Adipocyte (in vitro differentiated cells): ENCODE data around the gene PRKAG1.
A peak's percentile ranks its signal among the peaks of the same experiment; 100 is the strongest.
"Not testable (repeated sequence)": the region's sequence is repeated elsewhere in the genome, so short reads cannot be mapped to it uniquely, and the experiment has no call there.

ENCODE experiments used
- DNase-seq: peaks from one replicate; pipeline ENCODE4 v3.0.0-alpha.2; 2015; ENCODE audit warnings: low read depth
- H3K27me3 ChIP-seq: replicated peaks from 2 replicates; pipeline ENCODE4 v1.7.0; 2013; ENCODE audit warnings: mild to moderate bottlenecking, low read length, moderate library complexity; ENCODE audit not compliant: control insufficient read depth, insufficient read depth
- H3K36me3 ChIP-seq: 2 replicates; pipeline ENCODE4 v1.7.0; 2013; ENCODE audit warnings: low read length, mild to moderate bottlenecking, moderate library complexity; ENCODE audit not compliant: control insufficient read depth, insufficient read depth, severe bottlenecking
- H3K4me1 ChIP-seq: 2 replicates; pipeline ENCODE4 v1.7.0; 2013; ENCODE audit warnings: mild to moderate bottlenecking, low read length, moderate library complexity; ENCODE audit not compliant: control insufficient read depth, insufficient read depth
- H3K4me3 ChIP-seq: 2 replicates; pipeline ENCODE4 v1.7.0; 2013; ENCODE audit warnings: mild to moderate bottlenecking, low read length, moderate library complexity
- H3K9ac ChIP-seq: 2 replicates; pipeline ENCODE4 v1.7.0; 2013; ENCODE audit warnings: mild to moderate bottlenecking, low read length, moderate library complexity
- H3K9me3 ChIP-seq: 2 replicates; pipeline ENCODE4 v1.7.0; 2013; ENCODE audit warnings: mild to moderate bottlenecking, low read length, moderate library complexity; ENCODE audit not compliant: control insufficient read depth

Gene PRKAG1

DNA sequence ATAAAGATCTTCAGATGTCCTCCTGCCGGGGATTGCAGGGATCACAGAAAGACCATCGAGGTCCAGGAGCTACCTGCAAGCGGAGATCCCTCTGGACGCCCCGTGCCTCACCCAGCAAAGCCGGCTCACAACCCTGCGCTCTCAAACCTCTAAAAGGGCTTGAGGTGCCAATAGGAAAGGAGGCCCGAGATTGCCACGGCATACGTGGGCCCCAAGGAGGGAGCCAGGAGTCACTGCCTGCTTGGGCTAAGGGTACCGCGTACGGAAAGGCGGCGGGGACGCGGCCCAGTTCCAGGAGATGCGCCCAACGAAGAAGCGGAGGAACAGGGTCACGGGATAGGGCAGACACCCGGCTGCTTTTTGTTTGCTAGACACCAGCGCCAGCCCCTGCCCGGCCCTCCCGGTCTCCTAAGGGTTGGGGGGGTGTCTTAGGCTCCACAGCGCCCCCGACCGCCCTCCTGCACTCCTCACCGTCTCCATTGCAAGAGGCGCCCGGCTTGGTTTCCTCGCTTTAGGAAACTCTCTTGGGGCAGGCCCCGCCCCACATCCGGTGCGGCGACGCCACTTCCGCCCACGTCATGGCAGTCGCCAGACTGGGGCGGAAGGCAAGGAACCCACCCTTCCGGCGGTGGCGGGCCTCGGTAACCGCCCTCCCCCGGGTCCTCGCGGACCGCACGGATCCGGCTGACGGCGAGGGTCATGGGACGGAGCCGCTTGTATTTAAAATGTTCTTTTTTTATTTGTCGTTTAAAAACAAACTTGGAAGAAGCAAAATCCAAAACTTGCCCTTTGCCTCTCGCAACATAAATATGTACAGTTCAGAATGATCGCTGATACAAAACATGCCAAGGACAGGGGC lies at the start of gene PRKAG1:
PRKAG1 (minus strand) TSS at position 516 of the 859 bp plus-strand sequence; CDS start at position 480, 36 bp downstream.
- peaks cover 28% of the 10 kb centered on the region for H3K36me3 ChIP-seq
- H3K4me1 ChIP-seq, result peaks cover 36% of the 10 kb centered on the region
- H3K9me3 ChIP-seq, result no peaks in the 10 kb centered on the region
- peak within 1 kb of the TSS; percentile 97 for H3K4me3 ChIP-seq
- peak; percentile 99 for DNase-seq
- peak within 1 kb of the TSS; percentile 100 for H3K9ac ChIP-seq
- H3K27me3 ChIP-seq, result no peaks in the 10 kb centered on the region

DNA sequence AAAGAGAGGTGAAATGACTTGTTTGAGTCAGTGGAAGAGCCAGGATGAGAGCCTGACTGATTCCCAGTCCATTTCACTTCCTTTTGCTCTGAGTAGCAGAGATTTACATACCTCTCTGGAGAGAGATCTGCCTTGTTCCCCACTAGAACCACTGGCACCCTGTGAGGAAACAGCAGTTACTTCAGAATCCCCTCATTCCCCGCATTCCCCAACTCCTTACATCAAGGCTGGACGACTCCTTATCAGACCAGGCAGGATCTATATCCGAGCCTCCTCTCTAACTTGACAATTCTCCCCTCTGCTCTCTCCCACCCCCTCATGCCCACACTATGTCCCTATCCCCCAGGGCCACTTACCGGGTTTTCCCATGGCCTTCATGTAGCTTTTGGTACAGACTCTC lies 47.5 kb upstream of the PRKAG1 start:
- H3K4me3 ChIP-seq, result no peak overlapping the region
- no peaks in the 10 kb centered on the region for H3K9me3 ChIP-seq
- H3K36me3 ChIP-seq, result no peaks in the 10 kb centered on the region
- no peak overlapping the region for H3K9ac ChIP-seq
- H3K27me3 ChIP-seq, result no peaks in the 10 kb centered on the region
- H3K4me1 ChIP-seq, result peaks cover 23% of the 10 kb centered on the region
- no peak for DNase-seq

DNA sequence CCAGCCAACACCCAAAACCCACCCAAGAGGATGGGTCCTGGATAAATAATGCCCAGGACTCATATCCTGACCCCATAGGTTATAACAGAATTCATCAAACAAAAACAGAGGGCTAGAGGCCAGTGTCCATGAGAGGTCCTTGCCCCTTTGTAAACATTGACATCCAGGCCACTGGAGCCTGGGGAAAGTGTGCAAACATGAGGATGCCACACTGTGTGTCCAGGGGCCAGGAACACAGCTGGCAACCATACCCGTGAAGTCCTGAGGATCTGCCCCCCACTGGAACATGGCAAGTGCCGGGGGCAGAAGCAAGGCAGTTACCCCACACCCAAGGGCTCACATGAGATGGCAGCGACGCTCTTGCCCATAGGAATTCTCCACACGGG lies 46.2 kb upstream of the PRKAG1 start:
- no peak for DNase-seq
- H3K36me3 ChIP-seq, result no peaks in the 10 kb centered on the region
- no peak overlapping the region for H3K9ac ChIP-seq
- no peak overlapping the region for H3K4me3 ChIP-seq
- no peaks in the 10 kb centered on the region for H3K9me3 ChIP-seq
- H3K27me3 ChIP-seq, result no peaks in the 10 kb centered on the region
- peaks cover 18% of the 10 kb centered on the region for H3K4me1 ChIP-seq

DNA sequence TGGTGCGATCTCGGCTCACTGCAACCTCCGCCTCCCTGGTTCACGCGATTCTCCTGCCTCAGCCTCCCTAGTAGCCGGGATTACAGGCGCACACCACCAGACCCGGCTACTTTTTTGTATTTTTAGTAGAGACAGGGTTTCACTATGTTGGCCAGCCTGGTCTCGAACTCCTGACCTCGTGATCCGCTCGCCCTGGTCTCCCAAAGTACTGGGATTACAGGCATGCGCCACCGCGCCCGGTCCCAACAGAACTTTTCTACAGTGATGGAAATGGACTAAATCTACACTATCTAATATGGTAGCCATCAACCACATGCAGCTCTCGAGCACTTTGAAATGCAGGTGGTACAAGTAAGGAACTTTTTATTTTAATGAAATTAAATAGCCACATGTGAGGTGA lies 43.3 kb upstream of the PRKAG1 start:
- H3K27me3 ChIP-seq, H3K4me3 ChIP-seq: not testable (repeated sequence)
- H3K9ac ChIP-seq, result peak overlapping the region; percentile 96

DNA sequence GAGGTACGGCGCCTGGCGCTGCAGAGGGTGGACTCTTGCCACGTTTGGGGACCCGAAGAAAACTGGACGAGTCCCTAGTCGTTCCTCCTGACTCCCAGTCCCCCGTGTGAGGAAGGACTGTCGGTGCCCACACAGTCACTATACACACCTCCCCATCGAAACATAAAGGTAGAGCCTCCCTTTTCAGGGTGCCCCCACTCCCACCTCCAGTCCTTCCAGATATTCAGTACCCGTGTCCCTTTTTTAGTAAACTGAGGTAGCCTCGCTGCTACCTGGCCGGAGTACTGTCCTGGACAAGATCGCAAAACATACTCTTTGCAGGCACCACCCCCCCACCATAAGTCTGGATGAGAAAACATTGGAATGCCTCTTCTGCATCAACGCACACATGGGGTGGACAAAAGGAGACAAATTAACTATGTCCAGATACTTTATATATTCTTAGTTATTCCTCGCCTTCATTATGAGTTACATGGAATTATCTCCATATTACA lies 42.6 kb upstream of the PRKAG1 start:
- no peaks in the 10 kb centered on the region for H3K27me3 ChIP-seq
- H3K4me3 ChIP-seq, result peak overlapping the region; percentile 90
- H3K9me3 ChIP-seq, result no peaks in the 10 kb centered on the region
- DNase-seq, result no peak
- H3K9ac ChIP-seq, result peak overlapping the region; percentile 96
- no peaks in the 10 kb centered on the region for H3K36me3 ChIP-seq
- H3K4me1 ChIP-seq, result peaks cover 39% of the 10 kb centered on the region

More for the DNA sequence above, 43.3 kb upstream of the PRKAG1 start:
- peaks cover 32% of the 10 kb centered on the region for H3K4me1 ChIP-seq
- not testable (repeated sequence) for H3K9me3 ChIP-seq, H3K36me3 ChIP-seq, DNase-seq

DNA sequence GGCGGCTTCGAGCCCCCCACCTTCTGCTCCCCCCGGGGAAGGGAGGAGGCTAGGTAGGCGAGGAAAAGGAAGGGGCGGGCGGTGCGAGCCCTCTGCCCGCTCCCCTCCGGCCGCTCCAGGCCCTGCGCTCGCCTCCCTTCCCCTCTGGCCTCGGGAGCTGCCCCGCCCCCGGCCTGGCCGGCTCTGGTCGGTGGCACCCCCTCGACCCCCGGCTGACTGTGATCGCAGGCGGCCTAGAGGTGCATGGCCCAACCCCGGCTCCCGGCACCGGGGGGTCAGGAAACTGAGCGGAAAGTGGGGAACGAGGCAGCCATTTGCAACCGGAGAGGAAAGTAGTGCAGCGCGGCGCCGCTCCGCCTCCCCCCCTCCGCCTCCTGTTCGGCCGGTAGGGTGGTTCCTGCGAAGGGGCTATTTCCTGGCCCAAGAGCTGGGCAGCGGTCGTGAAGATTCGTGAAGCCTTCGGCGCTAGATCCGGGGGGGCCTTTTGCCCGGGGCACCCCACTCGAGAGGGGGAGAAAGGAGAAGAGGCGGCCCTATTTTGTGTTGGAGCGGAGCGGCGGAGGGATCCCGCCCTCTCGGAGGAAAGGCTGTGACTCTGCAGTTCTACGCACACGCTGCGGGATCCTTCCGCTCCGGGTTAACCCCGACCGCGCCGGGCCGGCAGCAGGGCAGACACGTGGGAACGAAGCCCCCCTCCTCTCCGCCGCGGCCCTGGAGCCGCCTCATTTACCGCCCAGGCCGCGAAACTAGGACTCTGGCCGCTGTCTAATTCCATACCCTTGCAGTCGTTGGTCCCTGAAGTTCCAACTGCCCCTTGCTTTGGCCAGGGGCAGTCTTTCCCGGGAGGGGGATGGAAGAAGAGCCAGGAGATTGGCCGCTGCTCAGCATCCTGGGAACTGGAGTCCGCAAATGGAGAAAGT lies 41.9 kb upstream of the PRKAG1 start, which contains the start of gene KMT2D:
KMT2D (minus strand) TSS at position 558 of the 920 bp plus-strand sequence. CDS start 5,470 bp downstream, outside the sequence.
- Histone ChIP-seq H3K9ac (peak within 1 kb of the TSS; percentile 96), H3K36me3 (no peaks in the 10 kb centered on the region), H3K4me3 (peak within 1 kb of the TSS; percentile 90), H3K9me3 (no peaks in the 10 kb centered on the region), H3K4me1 (peaks cover 46% of the 10 kb centered on the region), H3K27me3 (no peaks in the 10 kb centered on the region)
- DNase-seq, result peak; percentile 98

DNA sequence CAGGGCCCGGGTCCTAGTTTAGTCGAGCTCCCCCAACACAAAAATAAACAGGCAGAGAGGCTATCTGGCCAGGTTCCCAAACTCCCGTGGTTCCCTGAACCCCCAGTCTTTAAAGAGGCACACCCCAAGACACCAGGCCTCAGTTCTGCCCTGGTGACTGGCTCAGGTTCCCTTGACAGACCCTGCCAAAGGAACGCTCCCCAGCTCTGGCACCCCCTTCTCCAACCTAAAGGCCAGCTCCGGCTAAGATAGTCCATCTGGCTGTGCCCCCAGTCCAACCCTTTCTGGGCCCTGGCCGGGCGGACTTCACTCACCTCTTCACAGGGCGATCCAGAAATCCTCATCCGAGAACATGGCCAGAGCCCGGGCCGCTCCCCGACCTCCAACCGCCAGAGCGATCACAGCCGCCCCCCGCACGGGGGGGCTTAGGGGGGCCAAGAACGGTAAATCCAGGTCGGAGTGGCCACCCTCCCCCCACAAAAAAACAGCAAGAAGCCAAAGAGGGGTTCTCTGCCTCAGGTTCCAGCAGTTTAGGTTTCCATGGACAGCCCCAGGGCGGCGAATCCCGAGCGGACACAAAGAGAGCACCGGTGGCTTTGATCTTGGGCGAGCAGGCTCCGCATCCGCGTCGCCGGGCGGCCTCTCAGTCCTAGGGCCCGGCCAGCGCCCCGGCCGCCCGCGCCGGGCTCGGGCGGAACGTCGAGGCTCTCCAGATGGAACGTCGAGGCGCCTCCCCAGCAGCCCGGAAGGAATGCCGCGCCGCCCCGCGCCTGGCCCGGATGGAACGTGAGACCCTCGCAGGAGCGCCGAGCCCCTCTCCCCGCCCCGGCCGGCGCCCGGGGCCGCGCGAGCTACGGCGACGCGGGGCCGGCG lies 41.0 kb upstream of the PRKAG1 start:
- Histone ChIP-seq H3K27me3 (no peaks in the 10 kb centered on the region), H3K4me3 (peak overlapping the region; percentile 90), H3K4me1 (peaks cover 52% of the 10 kb centered on the region), H3K36me3 (peaks cover 8% of the 10 kb centered on the region), H3K9me3 (no peaks in the 10 kb centered on the region), H3K9ac (peak overlapping the region; percentile 96)
- peak; percentile 66 for DNase-seq

DNA sequence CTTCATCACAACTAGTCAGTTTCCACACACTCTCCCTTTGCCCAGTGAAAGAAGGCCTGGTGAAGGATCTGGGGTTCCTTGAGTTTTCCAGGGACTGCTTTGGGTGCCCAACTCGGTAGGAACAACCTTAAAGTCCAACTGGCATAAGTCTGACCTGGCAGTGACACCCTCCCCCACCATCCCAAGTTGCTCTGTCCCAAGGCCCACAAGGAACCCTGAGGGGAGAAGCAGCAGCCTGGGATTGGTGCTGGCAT lies 40.4 kb upstream of the PRKAG1 start:
- peak; percentile 36 for DNase-seq
- Histone ChIP-seq H3K4me3 (peak overlapping the region; percentile 90), H3K4me1 (peaks cover 52% of the 10 kb centered on the region), H3K9ac (peak overlapping the region; percentile 96), H3K36me3 (peaks cover 14% of the 10 kb centered on the region), H3K9me3 (no peaks in the 10 kb centered on the region), H3K27me3 (no peaks in the 10 kb centered on the region)

DNA sequence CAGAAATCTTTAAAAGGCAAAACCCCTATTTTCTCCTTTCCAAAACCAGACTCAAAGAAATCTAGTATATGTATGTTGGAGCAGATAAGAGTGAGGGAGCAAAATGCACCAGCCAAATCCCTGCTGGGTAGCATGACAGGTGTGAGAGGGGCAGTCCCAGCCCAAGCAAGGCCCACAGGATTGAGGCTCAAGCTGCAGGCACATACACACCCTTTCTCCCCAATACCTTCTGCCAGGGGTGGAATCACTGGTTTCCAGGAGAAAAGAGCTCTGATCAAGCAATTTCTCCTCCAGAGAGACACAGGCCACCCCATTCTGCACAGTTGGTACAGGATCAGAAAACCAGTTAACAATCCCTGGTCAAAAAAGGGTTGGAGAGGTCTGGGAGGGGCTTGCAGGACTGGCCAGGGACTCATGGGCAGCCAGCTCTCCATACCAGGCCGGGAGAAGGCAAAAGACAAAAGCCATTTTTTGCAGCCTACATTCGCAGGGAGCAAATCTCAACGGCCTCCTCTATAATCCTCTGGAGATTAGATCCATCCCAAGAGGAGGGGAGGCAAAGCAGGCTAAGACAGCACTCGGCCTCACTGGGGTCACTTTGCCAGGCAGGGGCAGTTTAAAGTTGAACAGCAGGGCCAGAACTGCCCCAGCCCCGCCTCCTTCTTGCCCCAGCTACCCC lies 39.9 kb upstream of the PRKAG1 start:
- H3K36me3 ChIP-seq, result peaks cover 18% of the 10 kb centered on the region
- H3K9me3 ChIP-seq, result no peaks in the 10 kb centered on the region
- peaks cover 48% of the 10 kb centered on the region for H3K4me1 ChIP-seq
- peak; percentile 16 for DNase-seq
- no peaks in the 10 kb centered on the region for H3K27me3 ChIP-seq
- H3K4me3 ChIP-seq, result peak overlapping the region; percentile 90
- H3K9ac ChIP-seq, result peak overlapping the region; percentile 96

DNA sequence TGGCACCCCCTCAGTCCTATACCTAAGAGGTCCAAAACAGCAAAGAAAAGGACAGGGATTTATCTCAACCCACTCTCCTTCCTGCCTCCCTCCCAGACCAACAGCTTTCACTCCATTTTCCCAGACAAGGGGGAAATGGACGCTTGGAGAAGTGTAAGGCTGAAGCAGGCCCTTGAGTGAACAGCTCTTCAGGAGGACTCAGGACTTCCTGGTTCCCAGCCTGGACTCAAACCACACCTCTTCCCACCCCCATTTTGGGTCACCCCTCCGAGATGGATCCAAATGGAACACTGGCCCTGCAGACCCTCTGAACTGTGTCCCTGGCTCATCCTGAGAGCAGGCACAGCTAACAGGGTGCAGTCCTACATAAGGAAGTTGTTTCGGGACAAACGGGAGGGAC lies 39.3 kb upstream of the PRKAG1 start:
- Histone ChIP-seq H3K4me3 (peak overlapping the region; percentile 90), H3K9ac (peak overlapping the region; percentile 96), H3K9me3 (no peaks in the 10 kb centered on the region), H3K36me3 (peaks cover 24% of the 10 kb centered on the region), H3K4me1 (peaks cover 44% of the 10 kb centered on the region), H3K27me3 (no peaks in the 10 kb centered on the region)
- DNase-seq, result peak; percentile 39
